H1 (cell line): ENCODE results near the gene C17orf100. TPM values are rescaled to one million over a fixed set of nuclear protein-coding genes. Genes with fewer than 3 reads are reported as not detected.

ENCODE experiments used
- BRCA1 ChIP-seq: IDR thresholded peaks from 2 replicates; pipeline ENCODE4 v1.6.1; 2012; ENCODE audit warnings: low read depth, low read length, improper control_type of control experiment
- RXRA ChIP-seq: IDR thresholded peaks from 2 replicates; pipeline ENCODE4 v1.6.1; 2011; ENCODE audit warnings: low read depth, mild to moderate bottlenecking, low read length, moderate library complexity; ENCODE audit not compliant: insufficient read depth
- polyA plus RNA-seq, 7 experiments: library from polyadenylated mRNA; depleted of rRNA in 3 of 7; stranded (reverse) in 5 of 7; unstranded in 2 of 7; fragments of >200 nt in 5 of 7; fragments of 200-250 nt in 2 of 7; gene quantifications; 1 replicate in 5 of 7; 2 replicates in 1 of 7; 4 replicates in 1 of 7; pipeline versions ENCODE4 v1.2.1 to v1.2.3, GENCODE V29; 2011 to 2013; ENCODE audit warnings: missing spikeins in 2 of 7, mixed read lengths in 2 of 7
- total RNA-seq: library from RNA; stranded (reverse); fragmentation: NEBNext Ultra II Directional; extraction: Animal tissue kit (Norgen Biotek cat#: 25700); gene quantifications from 2 replicates; pipeline ENCODE4 v1.2.1, GENCODE V29; 2021

The C17orf100 gene
- total and polyA plus RNA-seq, 2 of the 8 experiments (the other 6 are each of a cell fraction or from before 2014, with no cell fraction given) = 2.1 to 2.8 TPM

DNA sequence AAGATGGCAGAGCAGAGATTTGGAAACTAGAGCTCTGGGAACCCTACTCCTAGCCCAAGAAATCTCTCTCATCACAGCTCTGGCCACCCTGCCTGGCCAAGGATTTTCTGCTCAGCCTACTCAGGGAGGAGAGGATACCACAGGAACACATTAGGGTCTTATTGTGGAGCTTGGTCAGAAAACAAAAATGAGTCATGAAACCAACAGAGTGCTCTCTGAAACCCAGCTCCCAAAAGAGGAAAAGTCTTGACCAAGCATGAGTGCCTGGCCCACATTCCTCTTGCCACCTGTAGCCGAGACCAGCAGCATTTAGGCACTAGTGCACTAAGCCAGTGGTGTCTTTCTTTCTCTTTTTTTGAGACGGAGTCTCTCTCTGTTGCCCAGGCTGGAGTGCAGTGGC, 43.5 kb downstream of the C17orf100 start (continued):
- no peak for TF ChIP-seq RXRA
- no peak for TF ChIP-seq BRCA1
